ENCODE results near the gene ACOT8.

ACOT8 gene

DNA sequence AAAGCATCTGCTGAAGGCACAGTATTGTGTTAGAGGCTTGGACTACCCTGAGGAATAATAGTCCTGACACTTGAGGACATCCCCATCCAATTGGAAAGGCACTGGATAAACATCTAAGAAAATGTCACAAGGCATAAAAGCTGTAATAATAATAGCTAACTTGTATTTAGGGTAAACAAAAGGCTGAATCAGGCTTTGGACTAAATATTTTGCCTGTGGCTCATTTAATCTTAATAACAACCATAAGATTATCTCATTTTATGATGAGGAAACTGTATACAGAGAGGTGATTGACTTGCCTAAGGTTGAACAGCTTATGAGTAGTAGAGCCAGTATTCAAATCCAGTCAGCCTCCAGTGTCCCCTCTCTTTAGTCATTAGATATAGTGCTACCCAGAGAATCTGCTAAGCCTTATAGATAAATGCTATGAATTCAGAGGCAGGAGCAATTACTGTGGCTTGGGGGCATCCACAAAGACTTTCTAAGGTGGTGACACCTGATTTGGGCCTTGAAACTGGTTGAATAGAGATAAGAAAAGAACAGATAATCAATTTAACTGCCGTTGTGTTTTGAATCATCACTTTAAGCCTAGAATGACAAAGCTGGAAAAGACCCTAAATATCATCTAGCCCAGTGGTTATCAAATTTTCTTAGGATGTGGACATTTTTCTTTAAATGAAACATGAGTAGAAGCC, 16.4 kb upstream of the ACOT8 start:
- no peaks in the 10 kb centered on the region for H3K36me3 ChIP-seq (replicated peaks)
- DNase-seq = no peak
- H3K27me3 ChIP-seq (replicated peaks) = no peaks in the 10 kb centered on the region
- in situ Hi-C loops (cut with HindIII; ENCODE audit: low pct_ligation_motif_present, low sequenced_read_pairs) = no loop called here
- H3K27ac ChIP-seq = no peak overlapping the region
- TF ChIP-seq, protein P1, sequence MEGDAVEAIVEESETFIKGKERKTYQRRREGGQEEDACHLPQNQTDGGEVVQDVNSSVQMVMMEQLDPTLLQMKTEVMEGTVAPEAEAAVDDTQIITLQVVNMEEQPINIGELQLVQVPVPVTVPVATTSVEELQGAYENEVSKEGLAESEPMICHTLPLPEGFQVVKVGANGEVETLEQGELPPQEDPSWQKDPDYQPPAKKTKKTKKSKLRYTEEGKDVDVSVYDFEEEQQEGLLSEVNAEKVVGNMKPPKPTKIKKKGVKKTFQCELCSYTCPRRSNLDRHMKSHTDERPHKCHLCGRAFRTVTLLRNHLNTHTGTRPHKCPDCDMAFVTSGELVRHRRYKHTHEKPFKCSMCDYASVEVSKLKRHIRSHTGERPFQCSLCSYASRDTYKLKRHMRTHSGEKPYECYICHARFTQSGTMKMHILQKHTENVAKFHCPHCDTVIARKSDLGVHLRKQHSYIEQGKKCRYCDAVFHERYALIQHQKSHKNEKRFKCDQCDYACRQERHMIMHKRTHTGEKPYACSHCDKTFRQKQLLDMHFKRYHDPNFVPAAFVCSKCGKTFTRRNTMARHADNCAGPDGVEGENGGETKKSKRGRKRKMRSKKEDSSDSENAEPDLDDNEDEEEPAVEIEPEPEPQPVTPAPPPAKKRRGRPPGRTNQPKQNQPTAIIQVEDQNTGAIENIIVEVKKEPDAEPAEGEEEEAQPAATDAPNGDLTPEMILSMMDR (IDR thresholded peaks at IDR 0.05; ENCODE audit: low read depth, low read length, missing control alignments) = no peak
- H3K4me3 ChIP-seq (ENCODE audit: low read depth, low read length) = no peak overlapping the region

DNA sequence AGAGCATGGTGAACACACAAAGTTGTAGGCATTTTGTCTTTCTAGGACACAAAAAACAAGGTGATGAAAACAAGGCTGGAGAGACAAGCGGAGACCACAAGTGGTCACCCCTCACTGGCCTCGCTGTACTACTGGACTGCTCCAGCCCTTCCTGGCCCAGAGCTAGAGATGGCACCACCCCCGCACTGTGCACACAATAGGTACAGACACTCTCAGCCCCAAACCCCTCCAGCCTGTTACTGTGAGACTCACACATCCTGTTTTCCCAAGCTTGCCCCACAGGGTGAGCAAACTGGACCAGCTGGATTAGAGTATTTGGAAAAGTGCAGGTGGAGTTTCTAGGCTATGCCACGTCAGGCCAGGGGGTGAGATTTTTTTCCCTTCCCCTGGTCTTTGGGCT, 15.4 kb upstream of the ACOT8 start:
- in situ Hi-C loops (cut with HindIII; ENCODE audit: low pct_ligation_motif_present, low sequenced_read_pairs) = no loop called here
- DNase-seq = no peak
- no peaks in the 10 kb centered on the region for H3K36me3 ChIP-seq (replicated peaks)

DNA sequence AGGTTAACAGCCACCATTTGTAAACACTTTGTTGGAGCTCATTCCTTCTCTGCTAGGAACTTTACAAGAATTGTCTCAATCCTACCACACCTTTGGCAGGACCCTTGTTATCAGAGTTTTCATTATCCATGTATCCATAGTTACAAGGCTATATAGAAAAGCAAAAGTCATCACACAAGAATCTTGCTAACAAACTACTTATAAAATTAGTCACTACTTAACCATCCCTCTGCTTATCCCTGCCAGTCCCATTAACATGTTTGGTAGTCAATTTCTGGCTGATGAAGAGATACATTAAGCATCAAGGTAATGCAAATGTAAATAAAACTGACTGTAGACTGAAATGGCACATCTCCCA, 10.6 kb upstream of the ACOT8 start:
- in situ Hi-C loops (cut with HindIII; ENCODE audit: low pct_ligation_motif_present, low sequenced_read_pairs) = no loop called here
- Histone ChIP-seq H3K27ac (peak overlapping the region; percentile 76), H3K27me3 (replicated peaks) (no peaks in the 10 kb centered on the region), H3K4me3 (ENCODE audit: low read depth, low read length) (no peak overlapping the region), H3K36me3 (replicated peaks) (no peaks in the 10 kb centered on the region)
- TF ChIP-seq, protein P1 (IDR thresholded peaks at IDR 0.05; ENCODE audit: low read depth, low read length, missing control alignments) = no peak
- DNase-seq = no peak

More for the DNA sequence above, 15.4 kb upstream of the ACOT8 start:
- TF ChIP-seq, protein P1 (IDR thresholded peaks at IDR 0.05; ENCODE audit: low read depth, low read length, missing control alignments) = no peak
- no peak overlapping the region for H3K4me3 ChIP-seq (ENCODE audit: low read depth, low read length)
- H3K27ac ChIP-seq = no peak overlapping the region
- no peaks in the 10 kb centered on the region for H3K27me3 ChIP-seq (replicated peaks)

DNA sequence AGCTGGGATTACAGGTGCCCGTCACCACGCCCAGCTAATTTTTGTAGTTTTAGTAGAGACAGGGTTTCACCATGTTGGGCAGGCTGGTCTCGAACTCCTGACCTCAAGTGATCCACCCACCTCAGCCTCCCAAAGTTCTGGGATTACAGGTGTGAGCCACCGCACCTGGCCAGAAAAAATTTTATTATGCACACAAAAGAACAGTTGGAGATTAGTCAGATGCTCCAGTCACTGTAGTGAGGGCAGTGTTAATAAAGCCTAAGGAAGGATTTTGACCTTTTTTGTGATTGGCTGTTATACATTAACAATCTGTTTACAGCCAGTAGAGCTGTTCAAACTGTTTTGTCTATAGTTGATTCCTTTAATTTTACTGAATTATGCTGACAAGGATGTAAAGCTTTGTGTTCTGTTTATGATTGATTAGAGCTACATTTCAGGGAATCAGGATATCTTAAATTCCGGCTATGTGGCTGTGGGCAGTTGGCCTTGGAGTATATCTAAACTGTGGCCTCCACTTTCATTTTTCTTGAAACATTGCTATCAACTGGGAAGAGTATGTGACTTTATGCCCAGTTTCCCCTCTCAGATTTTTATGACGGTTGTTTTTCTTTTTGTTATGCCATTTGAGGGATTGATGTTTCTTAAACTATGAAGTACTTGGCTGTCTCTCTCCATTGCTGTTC, 10.1 kb upstream of the ACOT8 start:
- Histone ChIP-seq H3K36me3 (replicated peaks) (no peaks in the 10 kb centered on the region), H3K4me3 (ENCODE audit: low read depth, low read length) (no peak overlapping the region), H3K27me3 (replicated peaks) (no peaks in the 10 kb centered on the region), H3K27ac (peak overlapping the region; percentile 76)
- DNase-seq = no peak
- TF ChIP-seq, protein P1 (IDR thresholded peaks at IDR 0.05; ENCODE audit: low read depth, low read length, missing control alignments) = no peak
- in situ Hi-C loops (cut with HindIII; ENCODE audit: low pct_ligation_motif_present, low sequenced_read_pairs) = no loop called here

DNA sequence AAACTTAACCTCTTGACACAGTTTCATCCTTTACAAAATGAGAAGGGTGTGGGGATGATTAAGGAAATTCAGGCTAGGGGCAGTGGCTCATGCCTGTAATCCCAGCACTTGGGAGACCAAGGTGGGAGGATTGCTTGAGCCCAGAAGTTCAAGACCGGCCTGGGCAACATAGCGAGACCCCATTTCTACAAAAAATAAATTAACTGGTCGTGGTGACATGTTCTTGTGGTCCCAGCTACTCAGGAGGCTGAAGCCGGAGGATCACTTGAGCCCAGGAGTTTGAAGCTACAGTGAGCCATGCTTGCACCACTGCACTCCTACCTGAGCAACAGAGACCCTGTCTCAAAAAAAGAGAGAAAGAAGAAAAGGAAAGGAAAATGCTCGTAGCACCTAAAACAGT, 9.3 kb upstream of the ACOT8 start:
- DNase-seq = no peak
- TF ChIP-seq, protein P1 (IDR thresholded peaks at IDR 0.05; ENCODE audit: low read depth, low read length, missing control alignments) = no peak
- H3K27ac ChIP-seq = no peak overlapping the region
- no peaks in the 10 kb centered on the region for H3K36me3 ChIP-seq (replicated peaks)
- in situ Hi-C loops (cut with HindIII; ENCODE audit: low pct_ligation_motif_present, low sequenced_read_pairs) = no loop called here
- no peaks in the 10 kb centered on the region for H3K27me3 ChIP-seq (replicated peaks)
- H3K4me3 ChIP-seq (ENCODE audit: low read depth, low read length) = no peak overlapping the region
